IgD-negative memory B cell (primary cell): ENCODE measurements around the gene MEF2D. TPM values are rescaled to one million over a fixed set of nuclear protein-coding genes. Genes with fewer than 3 reads are reported as not detected.
A peak's percentile ranks its signal among the peaks of the same experiment; 100 is the strongest.

Experiments
- H3K27ac Mint-ChIP-seq, 3 donors: one replicate each; pipeline ENCODE4 v1.8.0; 2020 to 2022; ENCODE audit warnings: mild to moderate bottlenecking in 3 of 3, mixed read lengths in 3 of 3, moderate library complexity in 1 of 3
- H3K27me3 Mint-ChIP-seq: one replicate; pipeline ENCODE4 v1.8.0; 2021; ENCODE audit warnings: mixed read lengths
- H3K36me3 Mint-ChIP-seq: one replicate; pipeline ENCODE4 v1.8.0; 2020; ENCODE audit warnings: mild to moderate bottlenecking, mixed read lengths
- H3K4me1 Mint-ChIP-seq, 3 donors: one replicate each; pipeline ENCODE4 v1.8.0; 2020 to 2022; ENCODE audit warnings: mixed read lengths in 3 of 3, mild to moderate bottlenecking in 1 of 3
- H3K4me3 Mint-ChIP-seq, 4 donors: one replicate each; pipeline ENCODE4 v1.8.0; 2020 to 2022; ENCODE audit warnings: mild to moderate bottlenecking in 4 of 4, mixed read lengths in 4 of 4, moderate library complexity in 3 of 4
- H3K9me3 Mint-ChIP-seq, 3 donors: one replicate each; pipeline ENCODE4 v1.8.0; 2020 to 2021; ENCODE audit warnings: mixed read lengths in 3 of 3, mild to moderate bottlenecking in 1 of 3
- polyA plus RNA-seq: library from polyadenylated mRNA; unstranded; fragments of 300-500 nt; fragmentation: Illumina TruSeq; gene quantifications from one replicate; pipeline ENCODE4 v1.2.3, GENCODE V29; 2021

Gene MEF2D
- polyA plus RNA-seq, 1 donor from 2014 or later: 16.2 TPM

DNA sequence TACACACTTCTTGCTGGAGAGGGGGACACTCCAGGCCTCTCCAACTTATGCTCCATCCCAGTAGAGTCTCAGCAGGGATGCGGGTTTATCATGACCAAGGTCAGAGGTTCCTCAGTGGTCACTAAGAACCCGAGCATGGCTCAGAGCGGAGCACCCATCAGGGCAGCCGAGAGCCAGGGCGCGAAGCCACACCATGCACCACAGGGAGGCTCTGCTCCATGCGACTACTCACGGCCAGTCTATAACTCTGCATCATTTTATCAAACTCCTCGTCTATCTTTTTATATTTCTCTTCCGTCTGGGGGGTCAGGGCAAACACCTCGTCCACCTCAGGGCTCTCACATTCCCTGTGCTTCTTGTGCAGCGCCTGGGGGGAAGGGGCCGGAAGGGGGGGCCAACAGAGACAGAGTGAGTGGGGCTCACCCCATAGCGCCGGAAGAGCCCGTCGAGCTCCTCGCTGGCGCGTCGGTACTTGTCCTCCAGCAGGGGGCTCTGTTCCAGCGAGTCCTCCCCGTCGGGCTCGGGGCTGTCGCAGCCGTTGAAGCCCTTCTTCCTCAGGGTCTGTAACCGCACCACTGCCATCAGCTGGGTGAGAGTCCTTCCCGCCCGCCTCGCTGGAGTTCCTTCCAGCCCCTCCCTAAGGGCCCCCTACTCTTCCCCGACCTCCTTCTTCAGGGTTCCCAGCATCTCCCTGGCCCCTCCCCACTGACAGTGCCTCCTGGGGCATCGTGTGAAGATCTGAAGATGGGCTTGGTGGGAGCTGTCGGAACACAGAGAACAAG, 20.0 kb downstream of the MEF2D start:
- Mint-ChIP-seq H3K36me3 (peaks cover 2% of the 10 kb centered on the region), H3K27ac (peak overlapping the region; percentile 72 to 95 (median 87)), H3K4me3 (peak overlapping the region; percentile 57 to 86 (median 77)), H3K27me3 (no peaks in the 10 kb centered on the region), H3K4me1 (peaks cover 27 to 43% (median 29%) of the 10 kb centered on the region in 3 donors), H3K9me3 (no peaks in the 10 kb centered on the region)

DNA sequence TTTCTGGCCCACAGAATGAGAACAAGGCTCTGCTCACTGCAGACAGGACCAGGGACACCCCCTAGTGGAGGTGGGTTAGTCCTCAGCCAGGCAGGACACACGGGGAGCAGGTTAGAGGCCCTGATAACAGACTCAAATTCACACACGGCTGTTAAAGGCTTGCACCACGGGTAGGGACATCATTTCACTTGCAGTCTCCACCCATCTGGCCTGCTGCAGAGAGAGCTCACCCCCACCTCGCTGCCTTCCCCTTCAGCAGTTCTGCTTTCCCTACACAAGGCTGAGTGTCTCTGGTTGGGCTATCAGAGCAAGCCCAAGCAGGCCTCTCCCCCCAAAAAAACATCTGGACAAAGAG, 20.6 kb downstream of the MEF2D start:
- Mint-ChIP-seq H3K9me3 (no peaks in the 10 kb centered on the region), H3K4me3 (peak overlapping the region in 2 of 4 donors; percentile 66 to 70), H3K36me3 (peaks cover 2% of the 10 kb centered on the region), H3K4me1 (peaks cover 27 to 43% (median 29%) of the 10 kb centered on the region in 3 donors), H3K27ac (peak overlapping the region; percentile 72 to 95 (median 87)), H3K27me3 (no peaks in the 10 kb centered on the region)

DNA sequence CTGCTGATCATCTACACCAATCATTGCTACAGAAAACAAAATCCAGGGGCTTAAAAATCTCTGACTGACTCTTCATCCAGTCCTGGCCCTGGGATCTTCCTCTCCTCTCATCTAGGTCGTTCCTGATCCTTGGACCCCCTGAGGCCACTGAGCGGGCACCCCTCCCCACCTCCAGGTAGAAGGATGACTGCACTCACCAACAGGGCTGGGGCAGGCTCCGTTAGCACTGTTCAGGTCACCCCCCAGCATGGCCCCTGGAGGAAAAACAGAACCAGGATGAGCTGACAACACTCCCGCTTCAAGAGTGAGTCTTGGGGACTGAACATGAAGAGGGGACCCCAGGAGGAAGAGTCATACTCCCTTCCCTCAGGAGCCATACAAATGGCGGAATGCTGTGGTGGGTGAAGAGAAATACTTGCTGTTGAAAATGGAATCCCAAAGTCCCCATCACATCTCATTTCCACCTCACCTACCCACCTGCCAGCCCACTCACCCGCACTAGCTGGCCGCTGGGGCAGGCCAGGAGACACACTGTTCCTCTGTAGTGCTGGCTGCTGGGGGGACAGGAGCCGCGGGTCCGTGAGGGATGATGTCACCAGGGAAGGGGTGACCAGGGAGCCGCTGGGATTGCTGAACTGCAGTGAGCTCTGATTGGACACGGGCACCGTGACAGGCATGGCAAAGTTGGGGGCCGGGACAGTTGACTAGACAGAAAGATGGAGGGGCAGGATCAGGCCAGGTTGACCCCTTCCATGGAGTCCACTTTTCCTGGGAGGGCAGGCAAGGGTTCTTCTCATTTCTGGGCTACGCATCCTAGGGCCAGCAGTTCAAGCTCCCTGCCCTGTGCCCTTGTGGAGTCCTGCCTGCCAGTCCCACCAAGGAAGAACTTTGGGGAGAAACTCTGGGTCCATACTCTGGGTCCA, 21.2 kb downstream of the MEF2D start:
- peaks cover 24 to 38% (median 27%) of the 10 kb centered on the region in 3 donors for H3K4me1 Mint-ChIP-seq
- peak overlapping the region in 2 of 3 donors; percentile 72 to 87 for H3K27ac Mint-ChIP-seq
- peaks cover 4% of the 10 kb centered on the region for H3K36me3 Mint-ChIP-seq
- peak overlapping the region in 1 of 4 donors; percentile 68 for H3K4me3 Mint-ChIP-seq
- H3K9me3 Mint-ChIP-seq: no peaks in the 10 kb centered on the region
- no peaks in the 10 kb centered on the region for H3K27me3 Mint-ChIP-seq

DNA sequence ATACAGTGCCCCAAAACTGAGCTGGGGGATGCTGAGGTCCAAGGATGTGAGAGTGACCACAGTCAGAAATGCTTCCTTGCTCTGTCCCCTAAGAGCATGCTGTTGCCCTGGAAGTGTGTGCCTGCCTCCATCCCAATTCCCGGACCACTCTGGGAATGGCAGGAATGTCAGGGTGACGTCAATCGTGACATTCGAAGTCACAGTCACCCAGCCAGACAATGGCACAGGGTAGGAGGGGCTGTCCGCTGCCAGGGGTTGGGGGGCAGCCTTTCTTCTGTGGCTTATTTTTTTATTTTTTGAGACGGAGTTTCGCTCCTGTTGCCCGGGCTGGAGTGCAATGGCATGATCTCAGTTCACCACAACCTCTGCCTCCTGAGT, 22.3 kb downstream of the MEF2D start:
- Mint-ChIP-seq H3K27me3 (no peaks in the 10 kb centered on the region), H3K9me3 (no peaks in the 10 kb centered on the region), H3K4me1 (peaks cover 18 to 31% (median 19%) of the 10 kb centered on the region in 3 donors), H3K36me3 (peaks cover 4% of the 10 kb centered on the region), H3K4me3 (no peak overlapping the region), H3K27ac (peak overlapping the region in 1 of 3 donors; percentile 87)

DNA sequence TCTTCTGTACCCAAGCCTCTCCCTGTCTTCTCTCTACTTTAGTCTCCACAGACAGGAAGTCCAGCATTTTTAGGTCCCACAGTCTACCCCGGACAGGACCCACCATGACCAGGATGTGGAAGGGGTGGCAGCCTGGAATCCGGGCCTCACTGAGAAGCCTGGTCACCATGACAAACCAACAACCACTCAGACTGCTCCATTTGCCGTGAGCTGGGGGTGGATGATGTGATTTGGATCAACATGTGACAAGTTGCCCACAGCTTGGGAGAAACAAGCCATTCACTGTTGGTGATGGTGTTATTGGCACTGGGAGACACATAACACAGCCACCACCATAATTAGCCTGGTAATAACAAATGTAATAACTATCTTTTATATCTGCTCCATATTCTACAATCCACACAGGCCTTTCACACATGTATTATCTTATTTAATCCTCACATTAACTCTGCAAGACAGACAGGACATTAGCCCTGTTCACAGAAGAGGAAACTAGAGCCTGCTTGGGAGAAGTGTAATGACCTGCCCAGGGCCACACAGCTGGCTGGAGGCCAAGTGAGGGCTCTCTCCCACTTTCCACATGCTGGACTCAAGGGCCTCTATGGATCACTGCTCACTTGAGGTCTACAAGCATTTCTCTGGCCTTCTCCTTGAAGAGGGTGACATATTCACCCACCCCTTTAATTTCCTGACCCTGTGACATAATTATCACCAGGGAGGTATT, 22.9 kb downstream of the MEF2D start:
- no peaks in the 10 kb centered on the region for H3K9me3 Mint-ChIP-seq
- H3K36me3 Mint-ChIP-seq: peaks cover 4% of the 10 kb centered on the region
- H3K4me3 Mint-ChIP-seq: no peak overlapping the region
- H3K27ac Mint-ChIP-seq: peak overlapping the region in 1 of 3 donors; percentile 84
- H3K4me1 Mint-ChIP-seq: peaks cover 18 to 30% (median 19%) of the 10 kb centered on the region in 3 donors
- H3K27me3 Mint-ChIP-seq: no peaks in the 10 kb centered on the region

DNA sequence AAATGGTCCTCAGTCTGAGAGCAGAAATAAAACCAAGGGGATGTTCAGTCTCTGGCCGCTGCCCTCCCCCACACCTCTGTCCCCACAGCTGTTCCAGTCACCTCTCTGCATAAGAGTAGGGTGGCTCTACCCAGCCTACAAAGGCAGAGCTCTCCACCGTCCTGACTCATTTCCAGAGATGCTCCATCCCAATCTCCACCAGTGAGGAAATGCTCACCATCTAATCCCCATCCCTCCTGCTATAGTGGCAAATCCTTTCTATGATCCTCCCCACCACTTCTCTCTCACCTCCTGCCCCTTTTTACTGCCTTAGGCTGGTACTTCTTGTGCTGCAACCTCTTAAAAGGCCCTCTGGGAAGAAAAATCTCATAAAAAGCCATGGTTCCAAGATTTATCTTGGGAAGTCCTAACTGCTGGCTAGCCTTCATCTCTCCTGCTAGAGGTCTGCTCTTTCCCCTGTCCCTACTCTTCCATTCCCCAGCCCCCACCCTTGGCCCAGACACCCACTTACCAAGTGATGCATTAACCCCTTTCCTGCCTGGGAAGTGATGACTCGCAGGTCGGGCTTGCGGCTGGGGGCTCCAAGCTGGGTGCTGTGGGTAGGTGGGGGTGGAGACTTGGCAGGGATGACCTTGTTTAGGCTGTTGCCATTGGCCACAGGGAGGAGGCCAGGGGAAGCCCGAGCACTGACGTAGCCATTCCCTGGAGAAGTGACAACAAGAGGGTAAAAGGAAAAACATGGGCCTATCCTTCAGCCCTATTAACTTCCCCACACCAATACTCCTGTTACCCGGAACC, 23.9 kb downstream of the MEF2D start:
- Mint-ChIP-seq H3K9me3 (no peaks in the 10 kb centered on the region), H3K36me3 (peaks cover 4% of the 10 kb centered on the region), H3K27me3 (no peaks in the 10 kb centered on the region), H3K4me1 (peaks cover 15 to 20% (median 17%) of the 10 kb centered on the region in 3 donors), H3K27ac (peak overlapping the region in 1 of 3 donors; percentile 53), H3K4me3 (no peak overlapping the region)

DNA sequence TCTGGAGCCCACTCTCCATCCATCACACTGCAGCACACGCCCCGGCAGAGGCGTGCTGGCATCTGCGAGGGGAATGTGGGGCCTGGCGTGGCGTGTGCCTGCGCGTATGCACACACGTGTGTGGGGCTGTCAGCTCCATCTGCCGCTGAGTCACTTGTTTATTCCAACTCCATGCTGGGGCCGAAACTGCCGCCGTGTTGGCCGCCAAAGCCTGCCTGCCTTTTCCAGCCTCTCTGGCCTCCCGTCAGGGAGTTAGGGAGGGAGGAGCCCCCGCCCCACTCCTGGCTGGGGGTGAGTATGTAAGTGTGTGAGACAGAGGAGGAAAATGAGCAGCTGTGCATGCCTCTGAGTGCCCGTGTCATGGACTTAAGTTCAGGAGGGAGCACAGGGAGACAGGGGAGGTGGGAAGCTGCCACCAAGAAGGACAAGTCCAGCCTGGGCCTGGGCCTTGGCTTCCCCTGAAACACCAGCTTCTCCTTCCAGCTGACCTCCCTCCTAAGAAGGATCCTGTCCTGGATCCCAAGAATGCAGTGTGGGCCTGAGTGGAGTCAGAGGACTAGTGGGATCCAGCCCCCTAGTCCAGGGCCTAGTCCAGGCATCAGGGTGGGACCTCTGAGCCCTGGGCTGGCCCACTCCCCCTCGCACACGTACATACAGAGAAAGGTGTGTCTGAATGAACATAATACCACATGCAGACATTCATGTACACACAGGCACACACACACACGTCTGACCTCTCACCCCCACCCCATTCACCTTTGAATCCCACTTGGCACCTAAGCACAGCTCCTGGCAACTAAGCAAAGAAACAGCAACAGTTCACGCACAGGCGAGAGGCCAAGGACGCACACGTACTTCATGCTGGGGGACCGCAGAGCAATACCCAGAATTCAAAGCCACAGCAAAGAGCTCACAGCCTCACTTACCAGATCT, 24.7 kb downstream of the MEF2D start:
- Mint-ChIP-seq H3K9me3 (no peaks in the 10 kb centered on the region), H3K4me1 (peaks cover 7 to 11% (median 8%) of the 10 kb centered on the region in 3 donors), H3K27ac (peak overlapping the region in 1 of 3 donors; percentile 53), H3K27me3 (no peaks in the 10 kb centered on the region), H3K36me3 (peaks cover 4% of the 10 kb centered on the region), H3K4me3 (no peak overlapping the region)

DNA sequence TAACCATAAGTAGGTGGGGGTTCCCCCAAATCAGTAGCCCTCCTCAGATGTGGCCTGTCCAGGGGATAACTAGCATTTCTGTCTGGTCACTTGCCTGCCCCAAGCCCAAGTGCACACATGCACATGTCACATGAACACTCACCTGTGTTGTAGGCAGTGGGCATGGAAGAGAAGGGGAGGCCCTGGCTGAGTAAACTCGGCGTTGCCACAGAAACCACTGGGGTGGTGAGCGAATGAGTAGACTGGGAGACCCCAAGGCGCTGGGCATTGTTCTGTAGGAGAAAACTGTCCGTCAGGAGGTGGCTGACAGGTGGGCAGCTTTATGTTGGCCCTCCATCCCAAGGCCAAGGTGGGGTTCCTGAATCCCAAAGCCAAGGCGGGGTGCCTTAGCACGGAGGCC, 25.6 kb downstream of the MEF2D start:
- Mint-ChIP-seq H3K4me1 (peaks cover 0 to 4% (median 1%) of the 10 kb centered on the region in 3 donors), H3K36me3 (peaks cover 2% of the 10 kb centered on the region), H3K9me3 (no peaks in the 10 kb centered on the region), H3K4me3 (no peak overlapping the region), H3K27ac (peak overlapping the region in 1 of 3 donors; percentile 53), H3K27me3 (no peaks in the 10 kb centered on the region)

DNA sequence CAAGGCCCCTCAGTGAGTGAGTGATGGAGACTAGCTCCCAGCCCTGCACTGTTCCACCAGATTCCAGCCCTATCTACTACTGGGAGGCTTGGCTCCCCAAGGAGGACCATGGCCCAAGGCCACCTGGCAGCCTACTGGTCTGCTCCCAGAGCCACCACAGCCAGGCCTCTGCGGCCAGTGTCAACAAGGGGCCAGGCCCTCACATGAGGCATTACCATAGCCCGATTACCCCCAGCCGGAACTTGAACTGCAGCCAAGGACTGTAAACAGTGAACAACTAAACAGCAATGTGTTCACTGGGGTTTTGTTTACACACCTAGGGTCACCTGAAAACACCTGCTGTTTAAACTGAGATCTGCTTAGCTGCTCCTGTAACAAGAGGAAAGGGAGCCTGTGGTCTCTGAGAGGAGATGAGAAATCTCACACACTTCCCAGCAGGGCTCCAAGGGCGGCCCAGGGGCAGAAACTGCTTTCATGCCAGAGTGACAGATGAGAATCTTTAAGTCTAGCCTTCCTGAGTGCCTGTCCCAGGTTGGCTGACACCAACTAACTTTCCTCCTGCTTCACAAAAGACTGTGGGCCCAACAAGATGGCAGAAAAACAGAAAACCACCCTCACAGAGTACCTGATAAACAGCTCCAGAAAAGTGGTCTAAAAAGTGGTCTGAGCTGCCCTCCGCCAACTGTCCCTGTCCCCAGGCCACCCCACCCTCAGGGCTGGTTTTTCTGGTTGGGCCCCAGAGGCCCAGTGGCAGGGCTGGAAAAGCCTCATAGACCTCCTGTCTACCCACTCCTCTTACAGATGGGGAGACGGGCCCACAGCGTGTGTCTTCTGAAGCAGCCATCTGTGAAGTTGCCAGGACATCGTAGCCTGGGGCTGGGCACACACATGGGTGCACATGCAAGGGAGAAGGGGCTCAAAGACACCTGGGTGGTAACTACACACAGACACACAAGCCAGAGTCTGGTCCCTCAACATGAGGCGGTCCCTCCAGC, 28.8 kb downstream of the MEF2D start:
- Mint-ChIP-seq H3K27ac (peak overlapping the region in 2 of 3 donors; percentile 46 to 70), H3K4me1 (no peaks in the 10 kb centered on the region), H3K4me3 (peak overlapping the region in 1 of 4 donors; percentile 29), H3K9me3 (no peaks in the 10 kb centered on the region), H3K36me3 (peaks cover 3% of the 10 kb centered on the region), H3K27me3 (no peaks in the 10 kb centered on the region)

DNA sequence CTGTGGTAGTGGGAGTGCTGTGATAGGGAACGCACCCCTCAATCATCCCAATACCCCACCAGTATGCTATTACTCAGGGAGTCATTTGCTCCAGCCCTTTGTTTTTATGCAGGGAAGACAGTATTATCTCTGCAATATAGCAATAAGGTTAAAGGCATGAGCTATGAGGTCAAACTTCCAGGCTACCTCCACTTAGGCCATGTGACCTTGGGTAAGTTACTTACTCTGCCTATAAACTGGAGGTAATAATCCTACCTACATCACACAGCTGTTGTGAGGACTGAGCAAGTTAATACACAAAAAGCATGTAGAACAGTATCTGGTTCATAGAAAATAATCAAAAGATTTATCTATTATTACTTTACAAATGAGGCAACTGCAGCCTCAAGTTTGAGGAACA, 30.1 kb downstream of the MEF2D start:
- Mint-ChIP-seq H3K4me1 (no peaks in the 10 kb centered on the region), H3K27ac (no peak overlapping the region), H3K36me3 (peaks cover 3% of the 10 kb centered on the region), H3K4me3 (no peak overlapping the region), H3K27me3 (no peaks in the 10 kb centered on the region), H3K9me3 (no peaks in the 10 kb centered on the region)

DNA sequence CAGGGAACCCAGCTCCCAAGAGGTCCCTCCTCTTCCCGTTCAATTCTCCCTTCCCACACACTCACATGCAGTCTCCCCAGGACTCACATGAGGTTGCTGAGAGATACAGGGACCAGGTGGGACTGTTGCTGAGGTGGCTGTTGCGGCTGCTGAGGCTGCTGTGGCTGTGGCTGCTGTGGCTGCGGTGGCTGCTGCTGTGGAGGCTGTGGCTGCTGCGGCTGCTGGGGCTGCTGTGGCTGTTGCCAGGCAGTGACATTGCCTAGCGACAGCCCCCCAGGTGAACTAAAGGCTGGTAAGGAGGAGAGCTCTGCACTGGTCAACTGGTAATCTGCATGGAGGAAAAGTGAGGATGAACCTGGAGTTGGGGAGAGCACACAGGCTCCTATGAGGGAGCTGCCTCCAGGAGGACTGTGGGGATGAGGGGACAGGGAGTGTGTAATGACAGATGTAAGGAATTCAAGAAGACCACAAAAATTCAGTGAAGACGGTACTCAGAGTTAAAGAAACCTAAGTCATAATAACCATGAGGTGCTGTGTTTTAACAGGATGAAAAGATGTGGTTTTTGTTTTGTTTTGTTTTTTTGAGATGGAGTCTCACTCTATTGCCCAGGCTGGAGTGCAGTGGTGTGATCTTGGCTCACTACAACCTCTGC, 31.8 kb downstream of the MEF2D start:
- Mint-ChIP-seq H3K9me3 (no peaks in the 10 kb centered on the region), H3K4me1 (no peaks in the 10 kb centered on the region), H3K27me3 (no peaks in the 10 kb centered on the region), H3K27ac (peak overlapping the region in 2 of 3 donors; percentile 62 to 69), H3K36me3 (peaks cover 2% of the 10 kb centered on the region), H3K4me3 (peak overlapping the region in 1 of 4 donors; percentile 26)

DNA sequence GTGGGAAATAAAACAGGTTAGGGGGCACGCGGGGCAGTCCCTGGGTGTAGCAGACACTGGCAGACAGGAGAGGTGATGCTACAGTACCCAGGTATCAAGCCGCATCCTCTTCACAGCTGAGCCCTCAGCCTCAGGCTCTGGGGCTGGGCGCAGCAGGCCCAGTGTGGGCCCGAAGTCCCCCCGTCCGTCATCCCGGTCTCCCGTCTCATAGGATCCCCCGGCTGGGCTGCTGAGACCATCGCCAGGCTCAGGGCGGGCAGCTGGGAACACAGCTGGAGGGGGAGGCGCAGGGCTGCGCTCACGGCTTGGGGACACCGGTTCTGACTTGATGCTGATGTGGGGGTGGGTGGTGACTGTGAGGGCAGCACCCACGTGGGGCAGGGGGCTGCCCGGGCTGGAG, 32.7 kb downstream of the MEF2D start:
- H3K4me3 Mint-ChIP-seq: no peak overlapping the region
- H3K9me3 Mint-ChIP-seq: no peaks in the 10 kb centered on the region
- H3K27ac Mint-ChIP-seq: peak overlapping the region in 2 of 3 donors; percentile 48 to 69
- no peaks in the 10 kb centered on the region for H3K27me3 Mint-ChIP-seq
- H3K4me1 Mint-ChIP-seq: peaks cover 0 to 2% (median 0%) of the 10 kb centered on the region in 3 donors
- peaks cover 4% of the 10 kb centered on the region for H3K36me3 Mint-ChIP-seq
